Jurkat, Clone E6-1 (cell line): Measurements from ENCODE around the gene SCMH1.
A peak's percentile ranks its signal among the peaks of the same experiment; 100 is the strongest.
"Not testable (repeated sequence)": the region's sequence is repeated elsewhere in the genome, so short reads cannot be mapped to it uniquely, and the experiment has no call there.

Source experiments
- DNase-seq: peaks from one replicate; pipeline ENCODE4 v3.0.0-alpha.2; 2011; ENCODE audit warnings: low read depth, low spot score
- H3K4me3 ChIP-seq: 2 replicates; pipeline ENCODE4 v1.5.1; 2011; ENCODE audit warnings: mild to moderate bottlenecking, low read length, control low read depth, moderate library complexity

Gene SCMH1

DNA sequence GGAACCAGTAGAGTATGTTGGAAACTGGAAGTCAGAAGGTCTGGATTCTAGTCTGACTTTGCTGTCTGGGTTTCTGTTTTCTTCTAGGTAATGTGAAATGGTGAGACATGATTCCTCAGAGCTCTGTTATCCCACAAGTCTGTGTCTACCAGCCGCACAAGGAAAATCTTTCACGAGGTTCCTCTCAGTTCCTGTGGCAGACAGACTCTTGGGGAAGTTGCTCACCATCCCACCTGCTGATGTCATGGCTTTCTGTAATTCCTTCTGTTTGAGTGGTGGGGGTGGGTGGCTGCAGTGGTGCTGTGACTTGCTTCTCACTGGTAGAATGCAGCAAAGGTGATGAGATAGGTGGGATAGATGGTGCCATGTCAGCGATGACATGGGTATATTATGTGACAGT is 17.1 kb upstream of the SCMH1 start:
- H3K4me3 ChIP-seq: no peak overlapping the region
- no peak for DNase-seq

DNA sequence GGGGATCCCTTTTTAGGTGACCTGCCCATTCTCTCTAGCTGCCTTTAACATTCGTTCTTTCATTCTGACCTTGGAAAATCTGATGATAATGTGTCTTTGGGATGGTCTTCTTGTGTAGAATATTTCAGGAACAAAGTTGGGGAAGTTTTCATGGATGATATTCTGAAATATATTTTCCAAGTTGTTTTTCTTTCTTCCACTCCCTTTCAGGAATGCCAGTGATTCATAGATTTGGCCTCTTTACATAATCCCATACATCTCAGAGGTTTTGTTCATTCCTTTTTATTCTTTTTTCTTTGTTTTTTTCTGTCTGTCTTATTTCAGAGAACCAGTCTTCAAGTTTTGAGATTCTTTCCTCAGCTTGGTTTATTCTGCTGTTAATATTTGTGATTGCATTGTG is 13.9 kb upstream of the SCMH1 start:
- H3K4me3 ChIP-seq: no peak overlapping the region
- DNase-seq: no peak

DNA sequence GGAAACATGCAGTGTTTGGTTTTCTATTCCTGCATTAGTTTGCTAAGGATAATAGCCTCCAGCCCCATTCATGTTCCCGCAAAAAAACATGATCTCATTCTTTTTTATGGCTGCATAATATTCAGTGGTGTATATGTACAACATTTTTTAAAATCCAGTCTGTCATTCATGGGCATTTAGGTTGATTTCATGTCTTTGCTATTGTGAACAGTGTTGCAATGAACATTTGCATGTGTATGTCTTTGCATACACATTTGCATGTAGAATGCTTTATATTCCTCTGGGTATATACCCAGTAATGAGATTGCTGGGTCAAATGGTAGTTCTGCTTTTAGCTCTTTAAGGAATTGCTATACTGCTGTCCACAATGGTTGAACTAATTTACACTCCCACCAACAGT is 9.0 kb upstream of the SCMH1 start:
- H3K4me3 ChIP-seq, DNase-seq: not testable (repeated sequence)

DNA sequence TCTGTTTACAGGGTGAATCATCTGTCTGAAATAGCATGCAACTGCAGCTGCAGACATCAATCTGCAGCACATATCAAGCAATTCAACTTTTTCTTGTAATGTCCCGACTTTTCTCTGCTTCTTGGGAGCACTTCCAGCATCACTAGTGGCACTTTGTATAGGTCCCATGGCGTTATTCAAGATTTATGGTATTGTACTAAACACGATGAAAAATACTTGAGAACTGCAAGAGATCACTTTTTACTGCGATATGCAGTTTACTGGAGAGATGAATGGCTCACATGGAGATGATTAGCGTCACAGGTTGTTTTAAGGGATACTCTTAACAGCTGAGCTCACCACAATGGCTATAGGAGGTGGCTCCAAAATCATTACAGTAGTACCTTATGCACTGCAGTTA is 7.2 kb upstream of the SCMH1 start:
- no peak overlapping the region for H3K4me3 ChIP-seq
- DNase-seq: no peak

DNA sequence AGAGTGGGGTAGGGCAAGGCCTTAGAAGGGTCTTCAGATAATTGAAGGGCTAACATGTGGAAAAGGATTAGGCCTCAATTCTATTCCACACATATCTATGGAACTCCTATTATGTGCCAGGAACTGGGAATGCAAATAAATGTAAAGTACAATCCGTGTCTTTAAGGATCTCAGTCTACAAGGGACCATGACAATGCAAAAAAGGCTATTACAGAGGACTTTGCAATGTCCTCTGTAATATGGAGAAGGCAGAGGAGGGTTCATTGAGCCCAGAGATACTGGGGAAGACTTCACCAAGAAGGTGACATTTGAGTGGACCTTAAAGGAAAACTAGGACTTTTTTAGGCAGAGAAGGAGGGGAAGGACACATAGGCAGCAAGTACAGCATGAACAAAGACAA is 4.5 kb upstream of the SCMH1 start:
- H3K4me3 ChIP-seq: no peak overlapping the region
- DNase-seq: no peak

DNA sequence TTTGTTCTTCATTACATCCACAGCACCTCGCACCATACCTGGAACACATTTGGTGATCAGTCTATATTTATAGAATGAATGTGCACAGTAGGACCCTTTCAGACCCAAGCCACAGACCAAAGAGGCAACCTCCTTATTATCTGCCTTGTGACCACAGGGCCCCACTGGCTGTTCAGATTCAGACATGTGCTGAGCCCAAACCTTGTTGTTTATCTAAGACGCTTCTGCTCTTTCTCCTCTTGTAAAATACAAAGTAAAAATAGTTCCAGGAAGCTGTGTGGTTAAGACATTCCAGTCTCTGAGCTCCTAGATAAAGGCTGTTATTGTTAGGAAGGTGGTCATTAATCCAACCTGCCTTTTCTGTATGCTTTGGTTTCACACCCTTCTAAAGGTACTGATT is 3.6 kb upstream of the SCMH1 start:
- DNase-seq: no peak
- H3K4me3 ChIP-seq: no peak overlapping the region

DNA sequence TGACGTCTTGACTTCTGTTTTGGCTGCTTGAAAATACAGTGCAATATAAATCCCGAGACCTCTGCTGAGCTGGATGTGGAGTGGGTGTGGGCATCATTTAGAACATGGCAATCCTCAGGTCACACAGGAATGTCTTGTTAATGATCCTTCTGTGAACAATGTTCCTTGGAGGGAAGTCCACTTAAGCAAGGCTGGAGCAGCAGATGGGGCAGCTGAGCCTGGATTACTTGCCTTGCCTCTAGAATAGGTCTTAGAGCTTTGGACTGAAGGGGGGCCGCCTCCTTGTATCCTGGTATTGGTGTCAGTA is 926 bp upstream of the SCMH1 start:
- peak overlapping the region; percentile 74 for H3K4me3 ChIP-seq
- DNase-seq: no peak

DNA sequence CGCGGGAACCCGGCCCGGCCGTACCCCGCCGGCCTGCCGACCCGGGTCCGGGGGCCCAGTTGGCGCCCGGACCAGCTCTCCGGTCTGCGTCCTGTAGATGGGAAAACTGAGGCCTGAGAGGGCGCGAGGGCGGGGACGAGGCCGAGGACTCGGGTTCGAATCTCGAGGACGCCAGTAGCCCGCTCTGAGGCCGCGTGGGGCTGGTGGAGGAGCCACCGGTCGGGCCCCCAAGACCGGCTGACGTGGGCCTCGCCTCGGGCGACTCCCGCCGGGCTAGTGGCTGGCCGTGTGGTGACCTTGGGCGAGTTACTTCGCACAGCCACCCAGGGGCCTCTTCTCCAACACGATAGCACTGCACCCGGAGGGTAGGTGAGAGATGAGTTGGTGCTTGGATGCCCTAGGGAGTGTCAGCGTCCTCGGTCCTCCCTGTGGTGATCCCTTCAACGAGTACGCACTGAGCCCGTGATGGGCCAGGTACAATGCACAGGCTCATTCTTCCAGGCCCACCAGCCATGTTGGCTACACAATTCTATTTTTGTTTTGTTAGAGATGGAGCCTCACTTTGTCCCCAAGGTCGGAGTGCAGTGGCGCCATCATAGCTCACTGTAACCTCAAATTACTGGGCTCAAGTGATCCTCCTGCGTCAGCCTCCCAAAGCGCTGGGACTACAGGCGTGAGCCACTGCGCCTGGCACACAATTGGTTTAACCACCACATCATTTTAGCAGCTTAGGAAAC is 404 bp upstream of the SCMH1 start:
- no peak for DNase-seq
- H3K4me3 ChIP-seq: peak overlapping the region; percentile 74

DNA sequence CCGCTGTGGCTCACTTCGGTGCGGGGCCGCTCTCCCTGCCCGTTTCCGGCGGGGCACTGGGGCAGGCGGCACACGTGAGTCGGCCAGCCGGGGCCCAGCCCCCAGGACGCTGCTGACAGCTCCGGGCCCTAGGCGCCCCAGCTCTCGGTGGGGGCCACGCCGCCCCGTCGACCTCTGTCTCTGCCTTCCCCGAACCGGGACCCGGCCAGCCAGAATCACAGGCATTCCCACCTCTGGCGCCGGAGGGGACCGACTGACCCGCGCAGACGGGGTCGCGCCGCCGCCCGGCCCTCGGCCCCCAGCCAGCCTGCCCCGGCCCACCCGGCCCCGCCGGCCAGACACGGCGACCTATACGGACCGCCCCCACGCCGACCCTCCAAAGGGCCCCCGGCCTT is 755 bp downstream of the SCMH1 start:
- no peak for DNase-seq
- H3K4me3 ChIP-seq: peak overlapping the region; percentile 61

DNA sequence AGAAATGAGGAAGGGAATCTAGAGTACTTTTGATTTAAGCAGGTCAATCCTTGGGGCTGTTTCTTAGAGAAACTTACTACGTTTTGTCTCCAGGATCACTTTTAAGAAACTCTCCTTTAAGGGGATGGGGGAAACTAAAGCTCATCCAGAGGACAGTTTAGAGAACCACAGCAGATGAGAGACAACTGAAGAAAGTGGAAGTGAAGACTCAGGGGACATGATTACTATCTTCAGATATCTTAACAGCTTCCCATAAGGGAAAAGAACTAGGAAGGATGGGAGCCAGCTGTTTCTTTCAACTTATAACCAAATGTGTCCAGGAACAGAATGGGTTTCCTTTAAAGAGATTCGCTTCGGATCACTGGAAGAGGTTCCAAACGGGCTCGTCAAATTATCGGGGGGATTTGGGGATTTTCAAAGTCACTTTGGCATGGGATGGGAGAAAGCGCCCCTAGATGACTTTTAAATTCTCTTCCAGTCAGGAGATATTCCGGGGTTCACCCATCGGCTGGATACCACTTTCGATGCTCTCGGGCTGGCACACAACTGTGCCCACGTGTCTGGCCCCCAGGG is 1.2 kb downstream of the SCMH1 start:
- peak overlapping the region; percentile 61 for H3K4me3 ChIP-seq
- DNase-seq: no peak

DNA sequence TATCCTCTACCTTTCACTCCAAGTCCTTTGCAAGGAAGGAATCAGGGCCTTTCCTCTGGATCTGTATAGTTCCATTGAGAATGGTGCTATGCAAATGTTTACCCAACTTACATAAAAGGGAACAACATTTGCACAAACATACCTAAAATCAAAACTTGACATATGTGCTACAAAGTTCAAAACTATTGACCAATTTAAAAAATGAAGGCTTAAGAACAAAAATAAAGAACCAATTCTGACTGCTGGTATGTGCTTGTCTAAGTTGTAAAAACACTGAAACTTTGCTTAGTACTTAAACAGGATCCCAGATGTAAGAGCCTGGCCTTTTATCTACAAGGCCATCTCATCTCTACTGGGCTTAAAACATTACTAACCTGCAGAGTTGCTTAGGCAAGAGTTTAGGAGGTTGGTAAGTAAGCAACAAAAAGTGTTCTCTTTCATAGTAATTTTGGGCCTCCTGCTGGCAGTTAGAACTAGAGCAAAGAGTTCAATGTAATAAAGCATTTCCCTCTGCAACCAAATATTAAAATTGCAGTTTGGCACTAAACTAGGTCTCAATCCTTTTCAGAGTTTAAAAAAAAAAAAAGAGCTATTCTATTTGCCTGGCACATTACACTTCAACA is 2.0 kb downstream of the SCMH1 start:
- H3K4me3 ChIP-seq: no peak overlapping the region; the same call in 1 of the 2 replicates
- peak; percentile 70 for DNase-seq

DNA sequence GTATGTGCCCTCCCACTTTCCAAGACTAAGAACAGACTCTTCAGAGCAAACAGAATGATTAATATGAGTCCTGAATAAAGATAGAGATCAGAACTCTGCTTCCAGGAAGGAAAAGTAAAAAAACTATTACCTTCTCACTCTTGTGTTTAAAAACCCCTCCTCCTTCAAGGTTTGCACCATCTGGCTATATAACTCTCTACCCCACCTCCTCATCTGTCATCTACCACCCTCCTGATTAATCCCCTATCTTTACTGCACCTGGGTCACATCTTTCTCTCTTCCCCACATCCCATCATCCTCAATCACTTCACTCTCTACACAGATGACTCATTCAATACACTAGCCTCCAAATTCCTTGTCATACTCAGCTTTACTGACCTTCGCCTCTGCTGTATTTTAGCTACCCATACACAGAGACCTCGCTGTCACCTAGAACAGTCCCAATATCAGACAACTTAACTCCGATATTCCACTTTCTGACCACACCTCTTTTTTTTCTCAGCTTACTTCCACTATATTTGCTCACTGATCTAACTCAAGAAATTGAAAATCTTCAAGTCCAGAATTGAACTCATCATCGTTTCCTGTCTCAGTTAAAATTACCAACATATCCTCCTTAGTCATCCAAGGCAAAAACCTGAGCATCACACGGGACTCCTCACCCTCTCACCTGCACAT is 3.7 kb downstream of the SCMH1 start:
- DNase-seq: no peak
- no peak overlapping the region for H3K4me3 ChIP-seq

DNA sequence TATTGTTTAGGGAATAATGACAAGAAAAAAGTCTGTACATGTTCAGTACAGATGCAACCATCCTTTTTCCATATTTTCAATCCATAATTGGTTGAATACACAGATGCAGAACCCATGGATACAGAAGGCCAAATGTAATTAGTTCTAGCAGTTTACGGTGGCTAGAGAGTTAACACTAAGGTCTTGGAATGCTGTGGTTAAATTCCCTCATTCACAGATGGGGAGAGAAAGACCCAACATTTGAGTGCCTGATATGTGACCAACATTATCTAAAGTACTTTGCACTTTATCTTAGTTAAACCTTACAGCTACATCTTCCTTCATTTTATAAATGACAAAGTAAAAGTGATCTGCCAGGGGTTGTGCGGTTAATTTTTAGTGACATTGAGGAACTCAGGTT is 5.3 kb downstream of the SCMH1 start:
- no peak overlapping the region for H3K4me3 ChIP-seq
- DNase-seq: no peak

DNA sequence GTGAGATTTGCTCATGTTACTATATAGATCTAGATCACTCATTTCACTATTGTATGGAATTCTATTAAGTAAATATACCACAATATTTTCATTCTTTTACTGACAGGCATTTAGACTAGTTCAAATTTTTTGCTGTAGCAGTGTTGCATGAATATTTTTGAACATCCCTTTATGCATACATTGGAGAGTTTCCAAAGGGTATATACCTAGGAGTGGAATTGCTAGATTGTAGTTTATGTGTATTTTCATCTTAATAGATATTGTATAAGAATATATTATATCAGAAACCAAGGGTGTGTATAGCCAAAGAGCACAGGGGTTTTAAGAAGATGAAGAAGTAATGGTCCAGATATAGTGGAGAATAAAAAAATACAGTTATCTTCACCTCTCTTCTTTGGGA is 6.2 kb downstream of the SCMH1 start:
- H3K4me3 ChIP-seq: no peak overlapping the region
- DNase-seq: no peak

DNA sequence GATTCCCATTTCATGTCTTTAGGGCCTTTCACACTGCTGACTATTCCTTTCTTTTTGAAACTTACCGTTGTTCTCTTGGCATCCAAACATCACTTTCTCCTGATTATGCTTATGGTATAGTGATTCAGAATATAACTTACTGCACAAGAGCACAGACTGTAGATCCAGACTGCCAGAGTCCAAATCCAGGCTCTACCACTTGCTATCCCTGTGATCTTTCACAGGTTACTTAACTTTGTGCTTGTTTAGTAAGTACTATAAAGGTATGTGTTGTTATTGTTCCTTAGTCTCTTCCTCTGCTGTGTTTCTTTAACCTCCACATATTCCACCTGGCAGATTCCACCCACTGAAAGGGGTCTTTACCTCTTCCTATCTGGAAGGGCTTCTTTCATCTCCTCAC is 8.4 kb downstream of the SCMH1 start:
- no peak for DNase-seq

DNA sequence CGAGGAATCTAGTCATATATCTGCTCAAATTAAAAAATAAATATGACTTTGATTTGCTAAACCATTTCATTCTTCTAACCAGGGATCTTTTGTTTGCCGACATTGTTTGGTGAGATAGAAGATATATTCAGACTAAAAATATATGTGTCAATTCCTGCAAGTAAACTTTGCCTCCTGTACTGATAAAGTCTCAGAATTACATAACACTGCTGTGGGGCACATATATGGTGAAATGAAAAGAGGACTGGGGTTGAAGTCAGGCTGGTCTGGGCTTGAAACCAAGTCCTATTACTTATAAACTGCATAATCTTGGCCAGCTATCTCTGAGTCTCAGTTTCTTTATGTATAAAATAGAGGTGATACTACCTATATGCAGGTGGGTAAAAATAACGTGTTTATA is 9.8 kb downstream of the SCMH1 start:
- DNase-seq: no peak
- no peak overlapping the region for H3K4me3 ChIP-seq

More for the DNA sequence above, 8.4 kb downstream of the SCMH1 start:
- H3K4me3 ChIP-seq: no peak overlapping the region

DNA sequence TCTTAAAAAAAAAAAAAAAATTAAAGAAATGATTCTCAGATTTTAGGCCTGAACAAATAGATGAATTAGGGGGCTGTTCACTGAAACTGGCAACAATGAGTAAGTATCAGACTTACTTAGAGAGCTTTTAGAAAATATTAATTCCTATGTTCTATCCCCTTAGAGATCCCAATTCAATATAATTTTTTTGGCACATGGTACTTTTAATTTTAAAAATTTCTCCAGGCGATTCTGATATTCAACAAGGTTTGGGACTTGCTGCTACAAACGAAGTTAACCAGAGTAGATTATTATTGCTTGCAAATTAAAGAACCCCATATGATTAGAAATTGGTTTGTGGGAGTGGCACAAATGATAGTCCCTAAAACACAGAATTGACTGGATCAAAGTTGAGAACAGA is 11.4 kb downstream of the SCMH1 start:
- no peak overlapping the region for H3K4me3 ChIP-seq
- no peak for DNase-seq

DNA sequence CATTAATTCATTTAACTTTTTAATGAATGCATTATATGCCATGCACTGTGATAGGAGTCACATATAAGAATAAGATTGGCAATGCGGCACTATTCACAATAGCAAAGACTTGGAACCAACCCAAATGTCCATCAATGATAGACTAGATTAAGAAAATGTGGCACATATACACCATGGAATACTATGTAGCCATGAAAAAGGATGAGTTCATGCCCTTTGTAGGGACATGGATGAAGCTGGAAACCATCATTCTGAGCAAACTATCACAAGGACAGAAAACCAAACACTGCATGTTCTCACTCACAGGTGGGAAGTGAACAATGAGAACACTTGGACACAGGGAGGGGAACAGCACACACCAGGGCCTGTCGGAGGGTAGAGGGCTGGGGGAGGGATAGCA is 12.9 kb downstream of the SCMH1 start:
- not testable (repeated sequence) for DNase-seq, H3K4me3 ChIP-seq

DNA sequence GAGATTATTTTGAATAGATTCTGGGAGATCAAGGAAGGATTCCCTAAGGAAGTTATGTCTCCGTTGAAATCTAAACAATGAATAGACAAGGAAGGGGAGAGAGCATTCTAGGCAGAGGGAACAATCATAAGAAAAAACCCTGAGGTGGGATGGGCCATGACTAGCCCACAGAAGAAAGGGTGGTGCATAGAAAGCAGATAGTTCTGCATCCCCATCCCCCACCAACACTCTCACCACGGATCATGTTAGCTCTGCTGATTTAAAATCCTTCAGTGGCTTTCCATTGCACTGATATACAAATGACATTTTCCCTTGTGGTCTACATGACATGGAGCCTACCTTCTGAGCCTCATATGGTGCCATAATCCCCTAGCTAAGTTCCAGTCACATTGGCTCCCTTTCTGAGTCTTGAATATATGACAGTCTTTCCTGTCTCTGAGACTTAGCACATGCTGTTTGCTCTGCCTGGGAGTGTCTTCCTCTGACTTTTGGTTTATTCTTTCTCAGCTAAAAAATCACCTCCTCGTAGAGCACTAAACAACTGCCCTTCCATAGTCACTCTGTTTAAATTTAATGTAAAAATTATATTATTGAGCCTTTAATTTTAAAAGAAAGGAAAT is 15.2 kb downstream of the SCMH1 start:
- no peak overlapping the region for H3K4me3 ChIP-seq
- DNase-seq: no peak

DNA sequence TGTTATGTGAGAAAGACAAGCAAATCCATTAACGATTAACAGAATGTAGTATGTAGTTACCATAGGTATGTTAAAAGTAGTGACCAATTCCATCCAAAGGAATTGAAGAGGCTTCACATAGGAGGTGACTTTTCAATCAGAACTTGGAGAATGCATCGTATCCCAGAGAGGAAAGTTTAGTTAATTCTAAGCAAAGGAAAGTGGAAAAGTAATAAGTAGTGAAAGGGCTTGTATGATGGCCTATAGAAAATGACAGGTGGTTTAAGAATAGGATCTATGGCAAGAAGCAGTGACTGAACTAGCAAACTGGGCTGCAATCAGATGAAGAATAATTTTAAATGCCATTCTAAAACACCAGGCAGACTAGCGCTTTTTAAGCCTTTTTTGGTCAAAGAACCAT is 16.6 kb downstream of the SCMH1 start:
- DNase-seq: no peak
- H3K4me3 ChIP-seq: no peak overlapping the region
